Subcutaneous abdominal adipose tissue (tissue), 5 donors: ENCODE results near the gene EEF1AKMT3.

ENCODE experiments used
- H3K27ac ChIP-seq: one replicate; pipeline ENCODE4 v1.7.0; 2013; ENCODE audit warnings: low read depth, mild to moderate bottlenecking, inconsistent platforms, low read length, moderate library complexity
- H3K27me3 ChIP-seq, 5 donors: one replicate each; pipeline ENCODE4 v1.7.0; 2013; ENCODE audit warnings: low read length in 5 of 5, inconsistent platforms in 1 of 5; ENCODE audit not compliant: control insufficient read depth in 5 of 5, insufficient read depth in 4 of 5
- H3K36me3 ChIP-seq, 5 donors: one replicate each; pipeline ENCODE4 v1.7.0; 2013; ENCODE audit warnings: low read length in 5 of 5; ENCODE audit not compliant: control insufficient read depth in 5 of 5, insufficient read depth in 5 of 5
- H3K4me1 ChIP-seq, 5 donors: one replicate each; pipeline ENCODE4 v1.7.0; 2013; ENCODE audit warnings: low read length in 5 of 5, mild to moderate bottlenecking in 3 of 5, moderate library complexity in 1 of 5; ENCODE audit not compliant: control insufficient read depth in 5 of 5, insufficient read depth in 5 of 5
- H3K4me3 ChIP-seq, 5 donors: one replicate each; pipeline ENCODE4 v1.7.0; 2013; ENCODE audit warnings: low read length in 5 of 5, low read depth in 1 of 5
- H3K9ac ChIP-seq, 5 donors: one replicate each; pipeline ENCODE4 v1.7.0; 2013; ENCODE audit warnings: low read length in 5 of 5, mild to moderate bottlenecking in 4 of 5, moderate library complexity in 3 of 5
- H3K9me3 ChIP-seq, 5 donors: one replicate each; pipeline ENCODE4 v1.7.0; 2013; ENCODE audit warnings: low read length in 5 of 5; ENCODE audit not compliant: control insufficient read depth in 5 of 5
- donor health status: healthy.
- donor health status: healthy.
- donor health status: healthy.
- donor health status: healthy.
- donor health status: healthy.

EEF1AKMT3 gene

GRCh38 chr12:57726884-57727757 is 45.3 kb upstream of the EEF1AKMT3 start:
- Histone ChIP-seq H3K27me3 (peaks cover 0 to 12% (median 6%) of the 10 kb centered on the region in 5 donors), H3K9ac (peak overlapping the region in 1 of 5 donors; percentile 42), H3K9me3 (no peaks in the 10 kb centered on the region), H3K4me3 (peak overlapping the region in 4 of 5 donors; percentile 79 to 83 (median 82)), H3K27ac (no peak overlapping the region), H3K4me1 (peaks cover 0 to 21% (median 17%) of the 10 kb centered on the region in 5 donors), H3K36me3 (peaks cover 0 to 8% (median 3%) of the 10 kb centered on the region in 5 donors)

- peaks cover 0 to 16% (median 7%) of the 10 kb centered on the region in 5 donors for H3K27me3 ChIP-seq
- no peak overlapping the region for H3K4me3 ChIP-seq
- H3K9ac ChIP-seq = no peak overlapping the region
- peaks cover 0 to 21% (median 17%) of the 10 kb centered on the region in 5 donors for H3K4me1 ChIP-seq
- no peak overlapping the region for H3K27ac ChIP-seq
- peaks cover 0 to 15% (median 3%) of the 10 kb centered on the region in 5 donors for H3K36me3 ChIP-seq
- no peaks in the 10 kb centered on the region for H3K9me3 ChIP-seq
Measured at GRCh38 chr12:57727758-57728395, 44.5 kb upstream of the EEF1AKMT3 start.

GRCh38 chr12:57729321-57729844 is 43.0 kb upstream of the EEF1AKMT3 start:
- no peaks in the 10 kb centered on the region for H3K9me3 ChIP-seq
- H3K27me3 ChIP-seq = peaks cover 0 to 28% (median 13%) of the 10 kb centered on the region in 5 donors
- no peak overlapping the region for H3K27ac ChIP-seq
- peaks cover 0 to 21% (median 17%) of the 10 kb centered on the region in 5 donors for H3K4me1 ChIP-seq
- H3K9ac ChIP-seq = no peak overlapping the region
- H3K4me3 ChIP-seq = no peak overlapping the region
- H3K36me3 ChIP-seq = peaks cover 0 to 17% (median 3%) of the 10 kb centered on the region in 5 donors

GRCh38 chr12:57730336-57731067 is 41.9 kb upstream of the EEF1AKMT3 start:
- Histone ChIP-seq H3K4me1 (peaks cover 1 to 27% (median 22%) of the 10 kb centered on the region in 5 donors), H3K4me3 (no peak overlapping the region), H3K36me3 (peaks cover 0 to 17% (median 3%) of the 10 kb centered on the region in 5 donors), H3K27me3 (peaks cover 4 to 38% (median 18%) of the 10 kb centered on the region in 5 donors), H3K9ac (no peak overlapping the region), H3K9me3 (no peaks in the 10 kb centered on the region), H3K27ac (no peak overlapping the region)

GRCh38 chr12:57731411-57732080 is 40.9 kb upstream of the EEF1AKMT3 start:
- no peaks in the 10 kb centered on the region for H3K9me3 ChIP-seq
- H3K27ac ChIP-seq = no peak overlapping the region
- peaks cover 0 to 17% (median 3%) of the 10 kb centered on the region in 5 donors for H3K36me3 ChIP-seq
- H3K4me3 ChIP-seq = no peak overlapping the region
- peaks cover 1 to 30% (median 21%) of the 10 kb centered on the region in 5 donors for H3K4me1 ChIP-seq
- peaks cover 11 to 49% (median 27%) of the 10 kb centered on the region in 5 donors for H3K27me3 ChIP-seq
- no peak overlapping the region for H3K9ac ChIP-seq

GRCh38 chr12:57732270-57732669 is 40.1 kb upstream of the EEF1AKMT3 start:
- Histone ChIP-seq H3K27ac (no peak overlapping the region), H3K9ac (no peak overlapping the region), H3K27me3 (peaks cover 18 to 56% (median 34%) of the 10 kb centered on the region in 5 donors), H3K4me3 (no peak overlapping the region), H3K36me3 (peaks cover 0 to 15% (median 3%) of the 10 kb centered on the region in 5 donors), H3K4me1 (peaks cover 1 to 29% (median 21%) of the 10 kb centered on the region in 5 donors), H3K9me3 (no peaks in the 10 kb centered on the region)

GRCh38 chr12:57732726-57733593 is 39.5 kb upstream of the EEF1AKMT3 start:
- H3K4me1 ChIP-seq = peaks cover 1 to 31% (median 20%) of the 10 kb centered on the region in 5 donors
- H3K27me3 ChIP-seq = peaks cover 18 to 58% (median 35%) of the 10 kb centered on the region in 5 donors
- no peaks in the 10 kb centered on the region for H3K9me3 ChIP-seq
- no peak overlapping the region for H3K27ac ChIP-seq
- H3K36me3 ChIP-seq = peaks cover 0 to 14% (median 3%) of the 10 kb centered on the region in 5 donors
- H3K9ac ChIP-seq = peak overlapping the region in 1 of 5 donors; percentile 18
- no peak overlapping the region for H3K4me3 ChIP-seq

GRCh38 chr12:57733928-57734327 is 38.5 kb upstream of the EEF1AKMT3 start:
- no peak overlapping the region for H3K9ac ChIP-seq
- peaks cover 1 to 33% (median 21%) of the 10 kb centered on the region in 5 donors for H3K4me1 ChIP-seq
- H3K4me3 ChIP-seq = no peak overlapping the region
- no peaks in the 10 kb centered on the region for H3K9me3 ChIP-seq
- no peak overlapping the region for H3K27ac ChIP-seq
- peaks cover 0 to 14% (median 3%) of the 10 kb centered on the region in 5 donors for H3K36me3 ChIP-seq
- peaks cover 18 to 59% (median 38%) of the 10 kb centered on the region in 5 donors for H3K27me3 ChIP-seq
